Activated CD8-positive, alpha-beta memory T cell treated with anti-CD3 and anti-CD28 coated beads for 36 hours (primary cell): ENCODE data around the gene SMPD3. TPM values are rescaled to one million over a fixed set of nuclear protein-coding genes. Genes with fewer than 3 reads are reported as not detected.

Experiments
- CTCF ChIA-PET: fragments of 350-600 bp; sonication (Branson Sonifier 250); formaldehyde crosslinking; loops from one replicate; lab custom pipeline; 2021; ENCODE audit warnings: antibody characterized with exemption; lab: Charles Lee
- POLR2A ChIA-PET: fragments of 350-600 bp; sonication (Branson Sonifier 250); formaldehyde crosslinking; loops from one replicate; lab custom pipeline; 2021; ENCODE audit warnings: antibody characterized with exemption; lab: Charles Lee
- total RNA-seq, 2 experiments: library from RNA; stranded (reverse); gene quantifications; one replicate each; pipeline ENCODE4 v1.2.3, GENCODE V29; 2021

Gene SMPD3
- total RNA-seq, 2 experiments from 2014 or later, result 0.19 TPM

DNA sequence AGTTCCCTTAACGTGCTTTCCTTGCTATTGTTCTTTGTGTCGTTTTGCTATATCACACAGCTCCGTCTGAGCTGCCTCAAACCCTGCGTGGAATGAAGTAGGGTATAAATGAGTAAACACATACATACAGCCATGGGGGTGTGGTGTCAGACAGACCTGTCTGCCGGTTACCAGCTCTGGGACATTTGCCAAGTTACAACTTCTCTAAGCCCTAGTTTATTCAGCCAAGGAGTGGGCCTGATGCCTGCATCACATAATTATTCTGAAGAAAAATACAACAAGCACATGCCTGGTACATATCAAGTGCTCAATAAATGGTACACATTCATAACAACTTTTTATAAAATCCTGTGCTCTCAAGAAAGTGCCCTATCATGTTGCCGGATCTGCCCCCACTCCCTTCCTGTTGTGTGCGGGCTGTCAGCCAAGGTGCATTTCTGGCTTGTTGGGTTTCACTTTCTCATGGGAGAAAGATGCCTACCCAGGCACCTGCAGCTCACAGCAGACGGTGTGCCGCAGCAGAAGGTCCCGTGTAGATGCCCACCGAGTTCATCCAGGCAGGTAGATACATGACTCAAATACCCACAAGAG, 30.5 kb downstream of the SMPD3 start:
- CTCF ChIA-PET, result interaction anchor here (0.7 to 2.2 kb wide), 6 partner anchors 9 to 112 kb away, joined by 3 to 6 read pairs (median 4); no protein-coding TSS in a partner anchor
- POLR2A ChIA-PET, result interaction anchor here (1.5 kb wide), 1 partner anchor 31 kb away, joined by 4 read pairs; the partner anchor contains the start of gene SMPD3

DNA sequence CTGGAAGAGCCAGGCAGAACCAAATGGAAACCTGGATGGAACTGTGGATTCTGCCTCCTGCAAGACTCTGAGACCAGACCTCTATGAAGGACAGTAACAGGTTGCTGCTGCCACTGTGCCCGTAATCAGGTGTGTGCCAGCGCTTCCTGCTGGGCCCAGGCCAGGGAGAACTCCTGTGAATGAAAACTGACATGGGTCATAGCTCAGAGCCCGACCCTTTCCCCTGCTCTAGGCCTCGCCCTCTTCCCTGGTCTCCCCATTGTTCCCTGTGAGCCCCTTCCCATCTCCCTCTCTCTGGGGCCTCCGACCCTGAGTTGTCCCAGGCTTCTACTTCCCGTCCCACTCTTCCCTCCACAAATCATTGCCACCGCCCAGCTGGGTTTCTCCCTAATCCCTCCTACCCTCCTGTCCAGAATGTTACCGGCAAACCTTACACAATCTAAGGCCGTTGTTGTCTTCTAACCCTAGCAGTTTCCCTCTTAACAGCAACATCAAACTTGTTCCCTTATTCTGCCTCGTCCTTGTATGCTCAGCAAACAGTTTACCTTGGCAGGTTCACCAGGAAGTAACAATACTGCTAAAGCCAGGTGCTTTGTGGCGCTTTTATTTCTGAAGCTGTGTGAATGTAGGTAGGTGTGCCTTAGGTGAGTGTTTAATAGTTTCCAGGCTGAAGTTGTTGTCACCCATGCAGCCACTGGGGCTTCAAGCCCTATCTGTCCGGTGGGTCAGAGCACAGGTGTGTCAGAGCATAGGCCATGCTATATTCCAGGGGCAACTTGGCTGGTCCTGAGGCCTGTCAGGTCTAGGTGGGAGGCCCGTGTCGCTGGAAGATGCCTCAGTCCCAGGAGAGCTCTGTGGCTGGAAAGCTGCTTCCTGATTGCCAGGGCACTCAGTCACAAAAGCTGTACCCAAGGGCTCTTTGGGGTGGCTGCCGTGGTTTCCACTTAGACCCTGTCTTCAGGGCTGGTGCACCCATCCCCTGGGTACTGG, 32.0 kb downstream of the SMPD3 start:
- ChIA-PET POLR2A (no interaction called here), CTCF (interaction anchor here (0.8 to 2.2 kb wide), 4 partner anchors 15 to 104 kb away, joined by 4 to 5 read pairs (median 4); no protein-coding TSS in a partner anchor)

DNA sequence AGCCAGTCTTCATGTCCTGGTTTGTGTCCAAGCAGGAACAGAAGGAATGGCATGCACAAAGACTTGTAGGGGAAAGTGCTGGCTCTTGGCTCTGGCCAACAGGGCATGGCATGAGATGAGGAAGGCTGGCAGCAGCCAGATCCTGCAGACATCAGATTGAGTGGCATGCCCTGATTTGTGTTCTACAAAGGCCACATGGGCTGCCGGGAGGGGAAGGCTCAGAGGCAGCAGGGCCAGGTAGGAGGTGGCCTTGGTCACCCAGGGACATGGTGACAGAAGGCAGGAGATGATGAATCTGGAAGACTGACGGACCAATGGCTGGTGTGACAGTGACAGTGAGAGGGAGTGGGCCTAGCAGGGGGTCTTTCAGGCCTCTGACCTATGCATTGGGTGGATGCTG, 33.7 kb downstream of the SMPD3 start:
- POLR2A ChIA-PET, result no interaction called here
- CTCF ChIA-PET, result no interaction called here

DNA sequence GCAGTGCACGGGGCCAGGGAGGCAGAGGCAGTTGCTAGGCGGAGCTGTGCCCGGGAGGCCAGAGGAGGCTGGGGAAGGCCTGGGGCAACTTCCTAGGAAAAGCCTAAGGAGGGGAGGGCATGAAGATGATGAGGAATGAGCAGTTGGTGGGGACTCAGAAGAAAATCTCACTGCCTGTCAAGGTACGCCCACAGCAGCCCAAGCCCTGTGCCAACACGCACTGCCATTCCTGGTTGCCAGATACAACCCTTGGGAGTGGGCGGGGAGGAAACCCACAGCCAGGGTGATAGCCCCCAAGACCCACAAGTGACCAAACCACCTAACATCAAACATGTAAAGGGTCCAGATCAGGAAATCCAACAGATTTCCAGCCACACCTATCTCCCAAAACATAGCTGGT, 36.2 kb downstream of the SMPD3 start:
- ChIA-PET POLR2A (no interaction called here), CTCF (interaction anchor here (0.6 to 1.2 kb wide), 2 partner anchors 16 to 399 kb away, joined by 4 read pairs; no protein-coding TSS in a partner anchor)

DNA sequence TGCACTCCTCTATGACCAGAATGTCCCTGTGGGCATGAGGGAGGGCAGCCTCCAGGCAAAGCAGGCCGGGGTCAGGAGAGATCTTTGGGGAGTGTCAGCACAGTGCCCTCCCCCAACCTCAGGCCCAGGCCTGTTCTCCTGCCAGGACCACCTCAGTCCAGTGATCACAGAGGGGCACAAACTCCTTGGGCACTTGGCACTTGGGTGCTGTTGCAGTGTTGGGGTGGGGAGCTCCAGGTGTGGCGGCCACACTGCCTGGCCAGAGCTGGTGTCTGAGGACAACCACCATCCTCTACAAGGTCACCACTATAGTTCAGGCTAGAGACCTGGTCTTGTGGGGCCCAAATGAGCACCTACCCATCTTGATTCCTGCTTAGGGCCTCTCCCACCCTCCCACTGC, 37.2 kb downstream of the SMPD3 start:
- ChIA-PET POLR2A (no interaction called here), CTCF (interaction anchor here (0.6 to 1.2 kb wide), 2 partner anchors 15 to 874 kb away, joined by 4 read pairs; no protein-coding TSS in a partner anchor)

DNA sequence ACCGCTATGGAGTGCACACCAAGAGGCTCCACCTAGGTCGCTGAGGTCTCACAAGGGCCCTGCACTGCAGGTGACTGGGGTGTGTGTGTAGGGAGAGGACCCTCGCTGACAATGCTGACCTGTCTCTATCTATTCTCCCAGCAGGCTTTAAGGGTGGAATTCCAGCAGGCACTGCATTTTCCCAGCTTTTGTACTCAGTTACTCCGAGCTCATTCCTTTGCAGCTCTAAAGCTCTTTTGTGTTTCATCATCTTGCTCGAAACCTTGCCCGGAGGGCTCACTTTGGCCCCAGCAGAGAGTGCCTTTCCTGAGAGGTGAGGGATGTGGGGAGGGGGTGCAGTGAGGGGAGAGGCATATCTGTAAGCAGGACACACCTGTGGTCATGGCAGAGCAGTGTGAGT, 39.3 kb downstream of the SMPD3 start:
- ChIA-PET CTCF (interaction anchor here (0.6 to 2.0 kb wide), 3 partner anchors 9 to 130 kb away, joined by 3 to 6 read pairs (median 4); no protein-coding TSS in a partner anchor), POLR2A (no interaction called here)

DNA sequence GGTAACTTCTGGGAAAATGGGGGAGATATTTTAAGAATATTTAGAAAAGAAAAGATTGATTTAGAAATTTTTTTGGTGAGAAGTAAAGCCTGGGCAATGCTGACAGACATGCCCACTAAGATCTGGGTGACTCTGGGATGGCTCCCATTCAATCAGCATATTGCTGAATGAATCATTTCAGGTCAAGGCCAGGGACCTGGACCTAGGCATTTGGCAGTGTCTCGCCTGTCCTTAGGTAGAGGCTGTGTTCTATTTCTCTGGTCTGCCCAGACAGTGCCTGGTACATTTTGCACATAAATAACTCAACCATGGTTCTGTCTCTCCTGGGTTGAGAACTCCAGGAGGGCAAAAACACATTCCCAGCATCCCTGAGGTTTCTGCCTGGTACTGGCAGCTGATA, 39.9 kb downstream of the SMPD3 start:
- ChIA-PET CTCF (interaction anchor here (0.6 to 2.0 kb wide), 5 partner anchors 10 to 129 kb away, joined by 3 to 6 read pairs (median 3); no protein-coding TSS in a partner anchor), POLR2A (no interaction called here)

DNA sequence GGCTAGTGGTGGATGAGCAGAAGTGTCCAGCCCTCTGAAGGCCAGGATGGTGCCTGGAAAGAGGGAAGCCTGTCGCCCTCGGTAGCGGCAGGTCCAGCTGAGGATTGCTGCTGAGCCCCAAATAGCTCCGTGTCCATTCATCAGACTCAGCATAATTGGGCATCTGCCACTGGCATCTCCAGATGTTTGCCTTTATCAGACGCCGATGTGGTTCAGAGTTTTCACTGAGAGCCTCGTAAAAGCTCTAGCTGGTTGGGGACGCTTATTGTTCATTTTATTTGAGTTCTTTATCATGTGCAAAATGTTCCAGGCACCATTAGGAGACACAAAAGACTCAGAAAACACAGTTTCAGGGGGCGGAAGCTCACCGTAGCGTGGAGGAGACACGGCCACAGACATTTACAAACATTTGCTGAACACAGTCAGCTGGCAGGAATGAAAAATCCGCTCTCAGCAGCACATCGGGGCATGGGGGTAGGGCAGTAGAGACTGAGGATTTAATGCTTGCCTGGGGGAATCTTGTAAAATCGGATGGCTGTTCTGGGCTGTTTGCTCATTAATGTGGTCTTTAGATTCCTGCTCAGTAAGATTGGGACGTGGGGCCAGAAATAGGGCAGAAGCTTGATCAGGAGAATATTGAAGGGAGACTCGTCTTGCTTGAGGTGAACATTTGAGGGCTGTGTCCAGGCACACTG, 41.7 kb downstream of the SMPD3 start:
- ChIA-PET POLR2A (no interaction called here), CTCF (no interaction called here)

DNA sequence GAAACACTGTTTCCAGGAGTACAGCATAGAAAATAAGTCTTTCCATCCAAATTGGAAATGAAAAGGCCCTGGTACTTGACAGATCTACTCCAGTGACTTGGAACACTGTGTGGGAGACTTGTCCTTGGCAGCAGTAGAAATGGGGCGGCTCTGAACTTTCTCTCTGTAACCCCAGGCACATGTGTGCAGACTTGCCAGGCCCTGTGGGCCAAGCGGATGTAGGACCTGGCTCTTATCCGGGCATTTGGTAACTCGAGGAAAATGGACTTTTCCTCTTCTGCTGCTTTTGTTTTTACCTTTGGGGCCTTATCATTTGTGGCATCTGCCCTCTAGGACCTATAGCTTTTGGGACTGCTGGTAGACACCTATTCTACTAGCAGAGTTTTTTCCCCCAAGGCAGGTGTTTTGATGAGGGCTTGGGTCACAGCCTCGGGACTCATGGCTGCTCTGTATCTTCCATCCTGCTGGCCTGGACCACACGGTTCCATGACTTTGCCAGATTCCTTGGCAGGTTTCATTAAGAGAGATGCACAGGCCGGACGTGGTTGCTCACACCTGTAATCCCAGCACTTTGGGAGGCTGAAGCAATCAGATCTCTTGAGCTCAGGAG, 43.5 kb downstream of the SMPD3 start:
- ChIA-PET CTCF (no interaction called here), POLR2A (no interaction called here)

DNA sequence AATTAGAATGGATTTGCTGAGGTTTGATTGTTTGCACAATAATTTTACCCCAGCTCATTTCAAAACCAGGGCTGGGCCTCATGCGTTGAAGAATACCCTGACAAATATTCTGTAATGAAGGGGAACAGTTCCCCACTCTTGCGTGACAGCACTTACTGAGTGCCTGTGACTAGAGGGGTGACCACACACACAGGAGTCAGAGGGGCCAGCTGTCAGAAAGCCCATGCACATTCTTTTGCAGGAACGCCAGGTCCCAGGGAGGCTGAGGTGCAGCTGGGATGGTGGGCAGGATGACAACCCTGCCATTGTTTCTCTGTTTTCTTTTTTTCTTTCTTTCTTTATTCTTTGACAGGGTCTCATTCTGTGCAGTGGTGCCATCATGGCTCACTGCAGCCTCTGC, 44.6 kb downstream of the SMPD3 start:
- POLR2A ChIA-PET, result no interaction called here
- CTCF ChIA-PET, result no interaction called here

DNA sequence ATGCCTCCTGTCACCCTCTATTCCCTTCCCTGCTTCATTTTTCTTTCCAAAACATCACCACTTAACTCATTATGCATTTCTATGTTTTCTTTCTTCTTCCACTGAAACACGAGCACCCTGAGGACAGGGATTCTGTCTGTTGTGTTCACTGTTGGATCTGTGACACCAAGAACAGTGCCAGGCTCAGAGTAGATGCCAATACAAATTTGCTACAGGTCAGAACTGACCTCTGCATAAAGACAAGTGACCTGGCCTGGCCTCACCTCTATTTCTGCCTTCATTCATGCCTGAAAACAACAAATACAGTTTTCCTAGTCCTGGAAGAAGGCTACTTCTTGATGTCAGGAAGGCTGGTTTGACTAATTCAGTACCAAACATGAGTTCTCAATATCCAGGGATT, 45.1 kb downstream of the SMPD3 start:
- ChIA-PET CTCF (no interaction called here), POLR2A (no interaction called here)

DNA sequence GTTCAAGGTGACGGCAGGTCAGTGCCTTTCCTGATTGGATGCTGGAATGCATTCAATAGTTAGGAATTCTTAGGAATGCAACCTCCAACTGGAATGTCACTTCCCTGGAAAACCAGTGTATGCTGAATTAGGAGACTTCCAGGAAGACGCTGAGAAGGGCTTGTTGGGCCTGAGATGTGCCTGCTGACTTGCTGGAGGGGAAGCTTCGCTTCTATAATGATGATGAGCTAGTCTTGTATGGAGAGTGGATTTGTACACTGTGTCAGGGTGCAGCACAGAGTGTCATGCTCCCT, 45.6 kb downstream of the SMPD3 start:
- CTCF ChIA-PET, result no interaction called here

DNA sequence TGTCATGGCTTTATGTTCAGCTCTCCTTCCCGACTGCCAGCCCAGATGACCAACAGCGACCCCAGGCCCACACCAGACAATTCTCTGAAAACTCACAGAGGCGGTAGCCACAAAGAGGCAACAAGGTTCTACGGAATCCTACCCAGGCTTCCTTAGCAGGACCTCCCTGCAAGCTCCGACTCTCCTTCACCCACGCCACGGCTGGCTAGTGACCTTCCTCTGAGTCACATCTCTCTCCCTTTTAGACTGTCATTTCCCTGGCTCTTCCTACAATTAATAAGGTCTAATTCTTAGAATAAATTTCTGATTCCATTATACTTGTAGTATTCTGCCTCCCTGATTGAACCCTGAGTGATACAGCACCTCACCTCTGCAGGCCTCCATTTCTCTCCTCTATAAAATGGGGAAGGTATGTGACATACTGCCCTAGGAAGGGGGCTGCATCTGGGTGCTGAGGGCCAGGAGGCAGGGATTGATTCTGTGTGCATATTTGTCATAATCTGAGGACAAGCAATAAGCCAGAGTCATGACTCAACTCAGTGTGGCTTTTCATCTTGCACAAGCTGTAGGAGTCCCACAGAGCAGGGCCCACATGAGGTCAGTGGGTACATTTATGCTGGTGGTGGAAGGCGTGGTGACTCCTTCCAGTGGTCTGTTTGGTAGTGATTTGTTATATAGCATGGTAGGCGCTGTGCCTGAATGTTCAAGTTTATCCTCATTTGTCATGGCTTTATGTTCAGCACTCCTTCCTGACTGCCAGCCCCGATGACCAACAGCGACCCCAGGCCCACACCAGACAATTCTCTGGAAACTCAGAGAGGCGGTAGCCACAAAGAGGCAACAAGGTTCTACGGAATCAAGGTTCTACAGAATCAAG, 46.2 kb downstream of the SMPD3 start:
- CTCF ChIA-PET, result no interaction called here
- POLR2A ChIA-PET, result no interaction called here

More for the DNA sequence above, 45.6 kb downstream of the SMPD3 start:
- POLR2A ChIA-PET, result no interaction called here

DNA sequence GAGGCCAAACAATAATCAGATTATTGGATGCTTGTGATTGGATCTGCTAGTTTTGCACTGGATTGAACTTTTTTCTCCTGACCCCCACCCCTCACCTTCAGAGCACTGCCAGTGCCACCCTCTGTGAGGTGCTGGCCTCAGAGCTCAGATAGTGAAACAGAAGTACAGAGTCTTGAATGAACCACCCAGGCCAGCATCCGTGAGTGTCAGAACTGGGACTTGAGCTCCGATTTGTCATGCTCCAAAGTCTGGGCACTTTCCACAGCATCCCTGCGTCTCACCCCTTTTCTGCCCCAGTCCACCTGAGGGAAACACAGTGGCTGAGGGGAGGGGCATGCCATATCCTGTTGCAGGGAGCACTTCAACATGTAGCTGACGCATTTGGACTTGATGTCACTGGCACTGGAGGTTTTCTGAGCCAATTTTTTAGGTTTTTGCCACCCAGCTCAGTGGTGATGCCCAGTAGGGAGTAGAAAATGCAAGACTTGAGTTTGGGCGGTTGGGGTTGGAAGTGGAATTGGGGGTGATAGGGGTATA, 47.3 kb downstream of the SMPD3 start:
- ChIA-PET CTCF (interaction anchor here (0.7 kb wide), 1 partner anchor 15 kb away, joined by 4 read pairs; no protein-coding TSS in a partner anchor), POLR2A (no interaction called here)

DNA sequence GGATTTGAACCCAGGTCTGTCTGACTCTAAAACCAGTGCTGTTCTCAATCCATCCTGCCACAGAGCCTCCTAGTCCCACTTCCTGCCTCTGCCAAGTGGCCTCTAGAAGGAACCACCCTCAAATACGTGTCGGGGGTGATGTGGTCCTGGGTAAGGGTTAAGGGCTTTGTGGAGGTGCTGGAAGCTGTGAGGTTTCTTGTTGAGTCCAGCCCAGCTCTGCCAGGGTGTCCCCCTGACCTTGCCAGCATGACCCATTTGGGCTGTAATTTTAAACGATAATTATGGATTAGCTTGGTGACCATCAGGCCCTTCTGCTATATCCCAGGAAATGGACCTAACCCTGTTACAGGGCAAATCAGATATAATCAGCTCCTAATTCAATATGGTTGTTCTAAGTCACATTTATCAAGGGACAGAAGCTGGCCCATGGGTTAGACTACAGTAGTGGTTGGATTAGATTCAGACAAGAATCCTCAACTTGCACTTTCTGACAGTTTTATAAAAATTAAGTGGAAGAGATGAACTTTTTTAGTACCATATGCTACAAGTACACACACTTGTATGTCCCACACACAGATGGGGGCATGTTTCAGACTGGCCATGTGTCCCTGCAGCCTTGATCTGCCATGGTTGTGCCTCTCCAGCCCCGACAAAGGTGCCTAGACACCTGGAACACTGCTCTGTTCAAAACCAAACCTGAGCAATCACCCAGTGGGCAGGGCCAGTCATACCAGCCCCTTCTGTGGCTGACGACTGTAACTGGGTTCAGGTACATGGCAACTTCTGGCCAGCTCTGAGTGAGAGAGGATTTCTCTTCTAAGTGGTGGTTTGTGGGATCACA, 48.0 kb downstream of the SMPD3 start:
- POLR2A ChIA-PET, result no interaction called here

DNA sequence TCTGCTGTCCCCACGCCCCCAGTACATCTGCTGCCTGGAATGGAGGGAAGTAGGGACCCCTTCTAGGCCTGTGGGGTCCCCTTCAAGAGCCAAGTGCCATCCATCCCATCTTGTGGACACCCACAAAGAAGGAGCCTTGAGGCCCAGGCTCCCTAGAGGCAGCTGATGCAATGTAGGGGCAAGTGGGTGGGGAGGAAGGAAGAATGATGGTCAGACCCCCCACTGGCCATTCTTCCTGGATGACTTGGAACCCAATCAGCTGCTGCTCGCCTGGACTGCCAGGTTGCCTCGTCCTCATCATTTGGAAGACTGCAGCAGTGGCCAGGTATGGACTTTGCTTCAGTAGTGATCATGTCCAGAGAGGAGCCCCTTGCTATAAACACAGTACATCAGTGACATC, 48.9 kb downstream of the SMPD3 start:
- CTCF ChIA-PET, result interaction anchor here (0.6 kb wide), 1 partner anchor 56 kb away, joined by 3 read pairs; no protein-coding TSS in a partner anchor
- POLR2A ChIA-PET, result no interaction called here

More for the DNA sequence above, 48.0 kb downstream of the SMPD3 start:
- CTCF ChIA-PET, result interaction anchor here (0.7 kb wide), 1 partner anchor 15 kb away, joined by 4 read pairs; no protein-coding TSS in a partner anchor

DNA sequence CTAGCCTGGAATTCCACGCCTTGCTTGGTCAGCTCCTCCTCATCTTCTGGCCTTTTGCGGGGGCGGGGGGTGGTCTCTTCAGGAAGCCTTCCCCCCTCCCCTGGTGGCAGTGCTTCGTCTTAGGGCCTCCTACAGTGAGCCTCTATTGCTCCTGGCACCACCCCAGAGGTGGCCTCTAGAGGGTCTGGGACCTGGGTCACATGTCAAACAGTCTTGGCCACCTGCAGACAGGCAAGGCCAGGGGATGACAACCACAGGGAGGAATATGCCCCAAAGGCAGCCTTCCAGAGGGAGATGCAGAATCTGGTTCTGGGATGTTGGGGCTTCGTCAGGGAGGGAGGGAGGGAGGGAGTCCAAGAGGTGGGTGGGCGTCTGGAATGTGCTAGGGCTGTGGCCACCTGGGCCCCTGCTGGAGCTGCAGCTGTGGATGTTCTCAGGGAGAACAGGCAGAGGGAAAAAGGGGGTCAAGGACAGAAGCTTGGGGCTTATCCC, 50.6 kb downstream of the SMPD3 start:
- POLR2A ChIA-PET, result no interaction called here
- CTCF ChIA-PET, result interaction anchor here (0.8 to 1.5 kb wide), 5 partner anchors 10 to 112 kb away, joined by 3 to 5 read pairs (median 3); no protein-coding TSS in a partner anchor
